ENCODE data around the gene CLCN6.

DNA sequence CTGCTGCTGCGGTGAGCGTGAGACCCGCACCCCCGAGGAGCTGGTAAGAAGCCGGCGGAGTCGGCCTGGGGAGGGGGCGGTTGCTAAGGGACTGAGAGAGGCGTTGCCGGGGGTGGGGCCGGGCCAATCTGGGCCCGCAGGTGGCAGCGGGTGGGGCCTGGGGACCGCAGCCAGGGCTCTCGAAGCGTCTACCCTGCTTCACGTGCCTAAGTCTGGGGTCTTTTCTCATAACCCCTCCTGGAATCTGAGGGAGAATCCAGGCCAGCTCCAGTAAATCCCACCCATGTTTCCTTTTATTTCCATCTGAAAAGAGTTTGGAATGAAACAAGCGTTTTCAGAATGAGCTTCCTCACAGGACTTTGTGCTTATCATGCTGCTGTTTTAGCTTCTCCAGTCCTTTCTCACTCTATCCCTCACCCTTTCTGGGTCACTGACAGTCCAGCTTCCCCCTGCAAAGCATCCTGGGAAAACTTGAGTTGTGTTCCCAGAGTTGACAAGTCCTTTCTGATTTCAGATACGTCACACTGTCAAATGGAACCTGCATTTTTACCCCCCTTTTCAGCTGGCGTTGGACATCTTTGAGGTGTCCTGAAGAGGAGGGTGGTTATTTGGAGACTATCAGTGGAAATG lies 431 bp downstream of the CLCN6 start:
- TF ChIP-seq POLR2A (IDR thresholded peaks at IDR 0.05) (no peak), CTCF (IDR thresholded peaks at IDR 0.05) (no peak)
